Trophoblast cell (in vitro differentiated cells and primary cell): Measurements from ENCODE around the gene FOXA1.
"Not testable (repeated sequence)": the region's sequence is repeated elsewhere in the genome, so short reads cannot be mapped to it uniquely, and the experiment has no call there.

ENCODE experiments used
- DNase-seq, 2 donors: peaks; one replicate each; pipeline ENCODE4 v3.0.0-alpha.2; 2016
- H2AFZ ChIP-seq: 2 replicates; pipeline ENCODE4 v1.6.1; 2013; ENCODE audit warnings: low read length, moderate library complexity, mild to moderate bottlenecking; ENCODE audit not compliant: insufficient read depth, poor library complexity
- H2AK5ac ChIP-seq: 2 replicates; pipeline ENCODE4 v1.6.1; 2013; ENCODE audit warnings: mild to moderate bottlenecking, low read length
- H2BK120ac ChIP-seq: 2 replicates; pipeline ENCODE4 v1.6.1; 2013; ENCODE audit warnings: low read length, mild to moderate bottlenecking, moderate library complexity; ENCODE audit not compliant: insufficient read depth, poor library complexity
- H2BK12ac ChIP-seq: 2 replicates; pipeline ENCODE4 v1.6.1; 2013; ENCODE audit warnings: mild to moderate bottlenecking, low read length, moderate library complexity
- H2BK5ac ChIP-seq: 2 replicates; pipeline ENCODE4 v1.6.1; 2013; ENCODE audit warnings: low read length, low read depth, moderate library complexity, mild to moderate bottlenecking; ENCODE audit not compliant: poor library complexity
- H3K14ac ChIP-seq: 2 replicates; pipeline ENCODE4 v1.6.1; 2013; ENCODE audit warnings: mild to moderate bottlenecking, low read length
- H3K18ac ChIP-seq: 2 replicates; pipeline ENCODE4 v1.6.1; 2013; ENCODE audit warnings: mild to moderate bottlenecking, low read length
- H3K23ac ChIP-seq: 2 replicates; pipeline ENCODE4 v1.6.1; 2013; ENCODE audit warnings: low read length
- H3K27ac ChIP-seq: 2 replicates; pipeline ENCODE4 v1.5.1; 2013; ENCODE audit warnings: low read depth, mild to moderate bottlenecking, inconsistent platforms, low read length, moderate library complexity
- H3K27me3 ChIP-seq: 2 replicates; pipeline ENCODE4 v1.6.1; 2013; ENCODE audit warnings: inconsistent platforms, mild to moderate bottlenecking, low read length, moderate library complexity; ENCODE audit not compliant: insufficient read depth
- H3K36me3 ChIP-seq, 2 experiments: 1 replicate in 1 of 2; 2 replicates in 1 of 2; pipeline ENCODE4 v1.6.1; 2013; ENCODE audit warnings: low read length in 2 of 2, mild to moderate bottlenecking in 2 of 2, moderate library complexity in 1 of 2; ENCODE audit not compliant: insufficient read depth in 2 of 2, control insufficient read depth in 1 of 2
- H3K4ac ChIP-seq: 2 replicates; pipeline ENCODE4 v1.6.1; 2013; ENCODE audit warnings: low read depth, mild to moderate bottlenecking, low read length, moderate library complexity
- H3K4me1 ChIP-seq, 2 experiments: 1 replicate in 1 of 2; 2 replicates in 1 of 2; pipeline ENCODE4 v1.6.1; 2013; ENCODE audit warnings: low read length in 2 of 2, mild to moderate bottlenecking in 2 of 2, moderate library complexity in 1 of 2; ENCODE audit not compliant: insufficient read depth in 2 of 2, control insufficient read depth in 1 of 2
- H3K4me2 ChIP-seq: 2 replicates; pipeline ENCODE4 v1.6.1; 2013; ENCODE audit warnings: inconsistent platforms, mild to moderate bottlenecking, low read length, moderate library complexity
- H3K4me3 ChIP-seq: 2 replicates; pipeline ENCODE4 v1.5.1; 2013; ENCODE audit warnings: mild to moderate bottlenecking, low read depth, low read length, inconsistent platforms
- H3K79me1 ChIP-seq: one replicate; pipeline ENCODE4 v1.6.1; 2013; ENCODE audit warnings: low read length
- H3K79me2 ChIP-seq: 2 replicates; pipeline ENCODE4 v1.6.1; 2013; ENCODE audit warnings: low read length, mild to moderate bottlenecking; ENCODE audit not compliant: control insufficient read depth, insufficient read depth, poor library complexity
- H3K9ac ChIP-seq: 2 replicates; pipeline ENCODE4 v1.6.1; 2013; ENCODE audit warnings: mild to moderate bottlenecking, low read length
- H3K9me3 ChIP-seq: 2 replicates; pipeline ENCODE4 v1.6.1; 2013; ENCODE audit warnings: low read depth, mild to moderate bottlenecking, control low read depth, inconsistent platforms, low read length; ENCODE audit not compliant: insufficient read depth
- H4K12ac ChIP-seq: 2 replicates; pipeline ENCODE4 v1.6.1; 2013; ENCODE audit warnings: low read depth, mild to moderate bottlenecking, low read length, moderate library complexity
- H4K8ac ChIP-seq: 2 replicates; pipeline ENCODE4 v1.6.1; 2013; ENCODE audit warnings: low read depth, mild to moderate bottlenecking, low read length, moderate library complexity
- H4K91ac ChIP-seq: one replicate; pipeline ENCODE4 v1.6.1; 2013; ENCODE audit warnings: low read depth, mild to moderate bottlenecking, low read length, moderate library complexity
- WGBS: extraction: QIAGEN DNeasy Blood & Tissue Kit; methylation state at CpG from one replicate; pipeline ENCODE4 v1.1.7; 2013; ENCODE audit warnings: missing lambda C conversion rate; ENCODE audit not compliant: insufficient read length, insufficient coverage; ENCODE audit errors: extremely low coverage; 5-methylcytosine and 5-hydroxymethylcytosine counted together

FOXA1 gene

GRCh38 chr14:37559386-37559785, 35.7 kb downstream of the FOXA1 start:
- Histone ChIP-seq H3K18ac (no peak overlapping the region), H3K79me1 (no peaks in the 10 kb centered on the region), H2AK5ac (no peak overlapping the region), H4K91ac (no peak overlapping the region), H3K9ac (no peak overlapping the region), H3K4me2 (no peak overlapping the region), H3K4ac (no peak overlapping the region), H2AFZ (no peak overlapping the region), H3K79me2 (no peaks in the 10 kb centered on the region), H3K27ac (no peak overlapping the region), H2BK120ac (no peak overlapping the region), H3K9me3 (no peaks in the 10 kb centered on the region), H4K8ac (no peak overlapping the region), H4K12ac (no peak overlapping the region), H3K23ac (no peak overlapping the region), H3K4me1 (no peaks in the 10 kb centered on the region), H3K36me3 (no peaks in the 10 kb centered on the region), H3K4me3 (no peak overlapping the region), H3K14ac (no peak overlapping the region), H2BK5ac (no peak overlapping the region), H2BK12ac (no peak overlapping the region), H3K27me3 (no peaks in the 10 kb centered on the region)
- no CpG with 5 or more reads among the region's 6 CpGs for WGBS
- DNase-seq = no peak

GRCh38 chr14:37558740-37559139, 36.3 kb downstream of the FOXA1 start:
- H2BK5ac ChIP-seq = no peak overlapping the region
- no peak overlapping the region for H3K23ac ChIP-seq
- no peak overlapping the region for H3K14ac ChIP-seq
- no peak overlapping the region for H2AK5ac ChIP-seq
- H2BK120ac ChIP-seq = no peak overlapping the region
- no peaks in the 10 kb centered on the region for H3K36me3 ChIP-seq
- no peak overlapping the region for H3K4ac ChIP-seq
- no peak overlapping the region for H4K8ac ChIP-seq
- H3K4me2 ChIP-seq = no peak overlapping the region
- H3K9ac ChIP-seq = no peak overlapping the region
- no peak overlapping the region for H3K4me3 ChIP-seq
- no peak overlapping the region for H2AFZ ChIP-seq
- no peak overlapping the region for H2BK12ac ChIP-seq
- no peak overlapping the region for H4K91ac ChIP-seq
- H4K12ac ChIP-seq = no peak overlapping the region
- no peak overlapping the region for H3K18ac ChIP-seq
- no peaks in the 10 kb centered on the region for H3K4me1 ChIP-seq
- H3K79me1 ChIP-seq = no peaks in the 10 kb centered on the region
- no CpG with 5 or more reads among the region's 4 CpGs for WGBS
- no peaks in the 10 kb centered on the region for H3K9me3 ChIP-seq
- no peak for DNase-seq
- no peaks in the 10 kb centered on the region for H3K27me3 ChIP-seq
- H3K79me2 ChIP-seq = no peaks in the 10 kb centered on the region
- no peak overlapping the region for H3K27ac ChIP-seq

GRCh38 chr14:37555596-37555995, 39.5 kb downstream of the FOXA1 start:
- H4K12ac ChIP-seq, H2BK120ac ChIP-seq, H3K79me1 ChIP-seq, H3K27ac ChIP-seq, H2AFZ ChIP-seq, H2AK5ac ChIP-seq, H2BK12ac ChIP-seq, H3K9me3 ChIP-seq, H4K8ac ChIP-seq, H2BK5ac ChIP-seq, H3K9ac ChIP-seq, H3K4ac ChIP-seq, H3K79me2 ChIP-seq, H3K4me3 ChIP-seq, H3K14ac ChIP-seq, H3K23ac ChIP-seq, H3K4me1 ChIP-seq, H3K4me2 ChIP-seq, H3K27me3 ChIP-seq, H3K18ac ChIP-seq, H4K91ac ChIP-seq, DNase-seq, H3K36me3 ChIP-seq: not testable (repeated sequence)
- no CpG with 5 or more reads among the region's 33 CpGs for WGBS

- Histone ChIP-seq H3K27ac (no peak overlapping the region), H3K4me3 (no peak overlapping the region), H3K14ac (no peak overlapping the region), H2BK120ac (no peak overlapping the region), H2AK5ac (no peak overlapping the region), H3K4me1 (no peaks in the 10 kb centered on the region), H4K12ac (no peak overlapping the region), H2BK5ac (no peak overlapping the region), H3K23ac (no peak overlapping the region), H2BK12ac (no peak overlapping the region), H3K18ac (no peak overlapping the region), H3K4ac (no peak overlapping the region), H3K36me3 (no peaks in the 10 kb centered on the region), H3K27me3 (no peaks in the 10 kb centered on the region), H3K79me1 (no peaks in the 10 kb centered on the region), H4K91ac (no peak overlapping the region), H3K79me2 (no peaks in the 10 kb centered on the region), H3K4me2 (no peak overlapping the region), H3K9me3 (no peaks in the 10 kb centered on the region), H4K8ac (no peak overlapping the region), H2AFZ (no peak overlapping the region), H3K9ac (no peak overlapping the region)
- WGBS = no CpG with 5 or more reads among the region's 1 CpG
- no peak for DNase-seq
These were observed 41.0 kb downstream of the FOXA1 start for GRCh38 chr14:37553935-37554550.
